GM21723 (cell line): Measurements from ENCODE around the gene MGST3.
"Not testable (repeated sequence)": the region's sequence is repeated elsewhere in the genome, so short reads cannot be mapped to it uniquely, and the experiment has no call there.

ENCODE experiments used
- ATAC-seq: cut with Tn5 transposase; IDR thresholded peaks from one replicate; pipeline ENCODE4 v1.9.1; 2021; ENCODE audit warnings: mild to moderate bottlenecking, moderate library complexity; ENCODE audit not compliant: unreplicated experiment

Gene MGST3

GRCh38 chr1:165648919-165649572 is 18.0 kb downstream of the MGST3 start:
- no peak for ATAC-seq

GRCh38 chr1:165650981-165651625 is 20.1 kb downstream of the MGST3 start:
- ATAC-seq: no peak

GRCh38 chr1:165658766-165659580 is 27.9 kb downstream of the MGST3 start:
- not testable (repeated sequence) for ATAC-seq

- no peak for ATAC-seq
These were observed 28.5 kb downstream of the MGST3 start for GRCh38 chr1:165659581-165659895.

- ATAC-seq: no peak
These were observed 30.7 kb downstream of the MGST3 start for GRCh38 chr1:165661703-165662102.

- no peak for ATAC-seq
These were observed 31.2 kb downstream of the MGST3 start for GRCh38 chr1:165662186-165662585.

GRCh38 chr1:165666152-165666825 is 35.3 kb downstream of the MGST3 start:
- no peak for ATAC-seq

GRCh38 chr1:165668184-165668583 is 37.1 kb downstream of the MGST3 start:
- no peak for ATAC-seq

- ATAC-seq: no peak
These were observed 40.5 kb downstream of the MGST3 start for GRCh38 chr1:165671526-165671925.

GRCh38 chr1:165674599-165674998 is 43.6 kb downstream of the MGST3 start:
- ATAC-seq: no peak

- ATAC-seq: no peak
These were observed 44.8 kb downstream of the MGST3 start for GRCh38 chr1:165675794-165676193.

- ATAC-seq: no peak
These were observed 47.5 kb downstream of the MGST3 start for GRCh38 chr1:165678509-165678908.

- no peak for ATAC-seq
These were observed 48.4 kb downstream of the MGST3 start for GRCh38 chr1:165679282-165680036.

- no peak for ATAC-seq
These were observed 49.3 kb downstream of the MGST3 start for GRCh38 chr1:165680303-165680702.

GRCh38 chr1:165680773-165681172 is 49.7 kb downstream of the MGST3 start:
- ATAC-seq: not testable (repeated sequence)

GRCh38 chr1:165683848-165684485 is 52.9 kb downstream of the MGST3 start:
- ATAC-seq: no peak

GRCh38 chr1:165686121-165686970 is 55.3 kb downstream of the MGST3 start:
- ATAC-seq: no peak

GRCh38 chr1:165686971-165687433 is 56.0 kb downstream of the MGST3 start:
- no peak for ATAC-seq

- no peak for ATAC-seq
These were observed 57.0 kb downstream of the MGST3 start for GRCh38 chr1:165688046-165688445.
